T-helper 17 cell (primary cell): Measurements from ENCODE around the gene UBA1. TPM values are rescaled to one million over a fixed set of nuclear protein-coding genes. Genes with fewer than 3 reads are reported as not detected.
A peak's percentile ranks its signal among the peaks of the same experiment; 100 is the strongest.

Source experiments
- ATAC-seq: fragments of 150-1000 bp; cut with Tn5 transposase; 2 replicates; pipeline ENCODE4 v1.10.0; 2021; ENCODE audit warnings: mild to moderate bottlenecking, moderate library complexity
- DNase-seq, 3 donors: peaks; one replicate each; pipeline versions ENCODE4 v3.0.0 to v3.0.0-alpha.2; 2020 to 2021
- H3K9me3 ChIP-seq: one replicate; pipeline ENCODE4 v1.7.0; 2013; ENCODE audit warnings: low read length, mild to moderate bottlenecking; ENCODE audit not compliant: control insufficient read depth, poor library complexity, severe bottlenecking
- H3K27ac Mint-ChIP-seq: one replicate; pipeline ENCODE4 v1.8.0; 2022; ENCODE audit warnings: mild to moderate bottlenecking, moderate library complexity, mixed read lengths
- H3K27me3 Mint-ChIP-seq: one replicate; pipeline ENCODE4 v1.8.0; 2022; ENCODE audit warnings: mixed read lengths
- H3K36me3 Mint-ChIP-seq: one replicate; pipeline ENCODE4 v1.8.0; 2022; ENCODE audit warnings: low read depth, mixed read lengths
- H3K4me1 Mint-ChIP-seq: one replicate; pipeline ENCODE4 v1.8.0; 2022; ENCODE audit warnings: mild to moderate bottlenecking, mixed read lengths
- H3K4me3 Mint-ChIP-seq: one replicate; pipeline ENCODE4 v1.8.0; 2022; ENCODE audit warnings: mild to moderate bottlenecking, moderate library complexity, mixed read lengths
- total RNA-seq, 4 donors: library from RNA in 2 of 4; stranded (reverse) in 2 of 4; gene quantifications; one replicate each; pipeline ENCODE4 v1.2.3 and lab custom pipeline; 2022 to 2026

Gene UBA1
- total RNA-seq, 2 donors from 2014 or later, result 109 to 112 TPM

- Mint-ChIP-seq H3K4me1 (peaks cover 2% of the 10 kb centered on the region), H3K4me3 (no peak overlapping the region), H3K27me3 (no peaks in the 10 kb centered on the region), H3K27ac (no peak overlapping the region), H3K36me3 (no peaks in the 10 kb centered on the region)
- no peaks in the 10 kb centered on the region for H3K9me3 ChIP-seq
- ATAC-seq (no peak), DNase-seq (no peak)
Observed at GRCh38 chrX:47158781-47159180, 34.8 kb upstream of the UBA1 start.

- no peaks in the 10 kb centered on the region for H3K36me3 Mint-ChIP-seq
Observed at GRCh38 chrX:47160781-47161180, 32.8 kb upstream of the UBA1 start.

GRCh38 chrX:47162927-47163583, 30.6 kb upstream of the UBA1 start:
- no peak overlapping the region for H3K27ac Mint-ChIP-seq
- ATAC-seq (no peak), DNase-seq (no peak)
- no peak overlapping the region for H3K4me3 Mint-ChIP-seq
- H3K27me3 Mint-ChIP-seq, result no peaks in the 10 kb centered on the region
- peaks cover 2% of the 10 kb centered on the region for H3K4me1 Mint-ChIP-seq
- no peaks in the 10 kb centered on the region for H3K9me3 ChIP-seq
- H3K36me3 Mint-ChIP-seq, result no peaks in the 10 kb centered on the region

More at GRCh38 chrX:47160781-47161180, 32.8 kb upstream of the UBA1 start:
- no peak for DNase-seq
- no peak for ATAC-seq
- H3K27ac Mint-ChIP-seq, result no peak overlapping the region
- H3K4me1 Mint-ChIP-seq, result peaks cover 2% of the 10 kb centered on the region
- H3K27me3 Mint-ChIP-seq, result no peaks in the 10 kb centered on the region
- H3K4me3 Mint-ChIP-seq, result no peak overlapping the region
- H3K9me3 ChIP-seq, result no peaks in the 10 kb centered on the region

- H3K36me3 Mint-ChIP-seq, result no peaks in the 10 kb centered on the region
- no peaks in the 10 kb centered on the region for H3K27me3 Mint-ChIP-seq
- ATAC-seq (no peak), DNase-seq (no peak)
- no peak overlapping the region for H3K27ac Mint-ChIP-seq
- peaks cover 2% of the 10 kb centered on the region for H3K4me1 Mint-ChIP-seq
- H3K9me3 ChIP-seq, result no peaks in the 10 kb centered on the region
- H3K4me3 Mint-ChIP-seq, result no peak overlapping the region
Observed at GRCh38 chrX:47164420-47164819, 29.2 kb upstream of the UBA1 start.

GRCh38 chrX:47166126-47166525, 27.5 kb upstream of the UBA1 start:
- Mint-ChIP-seq H3K27ac (no peak overlapping the region), H3K4me3 (no peak overlapping the region)

GRCh38 chrX:47168495-47169073, 25.0 kb upstream of the UBA1 start:
- ATAC-seq (no peak), DNase-seq (no peak)
- no peaks in the 10 kb centered on the region for H3K27me3 Mint-ChIP-seq
- no peak overlapping the region for H3K4me3 Mint-ChIP-seq
- peaks cover 2% of the 10 kb centered on the region for H3K36me3 Mint-ChIP-seq
- H3K9me3 ChIP-seq, result no peaks in the 10 kb centered on the region
- no peaks in the 10 kb centered on the region for H3K4me1 Mint-ChIP-seq
- peak overlapping the region; percentile 11 for H3K27ac Mint-ChIP-seq

More at GRCh38 chrX:47166126-47166525, 27.5 kb upstream of the UBA1 start:
- H3K36me3 Mint-ChIP-seq, result no peaks in the 10 kb centered on the region
- no peaks in the 10 kb centered on the region for H3K9me3 ChIP-seq
- DNase-seq (no peak), ATAC-seq (no peak)
- no peaks in the 10 kb centered on the region for H3K27me3 Mint-ChIP-seq
- peaks cover 2% of the 10 kb centered on the region for H3K4me1 Mint-ChIP-seq

- H3K4me1 Mint-ChIP-seq, result no peaks in the 10 kb centered on the region
- H3K27ac Mint-ChIP-seq, result peak overlapping the region; percentile 11
Observed at GRCh38 chrX:47169273-47169672, 24.4 kb upstream of the UBA1 start.

GRCh38 chrX:47169726-47170515, 23.7 kb upstream of the UBA1 start:
- H3K4me3 Mint-ChIP-seq, result no peak overlapping the region
- no peak overlapping the region for H3K27ac Mint-ChIP-seq
- DNase-seq, result no peak

More at GRCh38 chrX:47169273-47169672, 24.4 kb upstream of the UBA1 start:
- H3K9me3 ChIP-seq, result no peaks in the 10 kb centered on the region
- H3K36me3 Mint-ChIP-seq, result peaks cover 2% of the 10 kb centered on the region
- no peak for ATAC-seq
- no peak overlapping the region for H3K4me3 Mint-ChIP-seq
- DNase-seq, result no peak
- H3K27me3 Mint-ChIP-seq, result no peaks in the 10 kb centered on the region

GRCh38 chrX:47170861-47171692, 22.6 kb upstream of the UBA1 start:
- H3K27me3 Mint-ChIP-seq, result no peaks in the 10 kb centered on the region
- H3K27ac Mint-ChIP-seq, result no peak overlapping the region
- peaks cover 2% of the 10 kb centered on the region for H3K36me3 Mint-ChIP-seq
- H3K4me1 Mint-ChIP-seq, result no peaks in the 10 kb centered on the region
- no peak overlapping the region for H3K4me3 Mint-ChIP-seq
- DNase-seq (no peak), ATAC-seq (no peak)
- no peaks in the 10 kb centered on the region for H3K9me3 ChIP-seq

More at GRCh38 chrX:47169726-47170515, 23.7 kb upstream of the UBA1 start:
- no peaks in the 10 kb centered on the region for H3K9me3 ChIP-seq
- ATAC-seq, result no peak
- Mint-ChIP-seq H3K4me1 (no peaks in the 10 kb centered on the region), H3K36me3 (peaks cover 2% of the 10 kb centered on the region), H3K27me3 (no peaks in the 10 kb centered on the region)

- no peak for DNase-seq
- peaks cover 6% of the 10 kb centered on the region for H3K36me3 Mint-ChIP-seq
- H3K9me3 ChIP-seq, result no peaks in the 10 kb centered on the region
- H3K27ac Mint-ChIP-seq, result no peak overlapping the region
- no peaks in the 10 kb centered on the region for H3K4me1 Mint-ChIP-seq
- no peak for ATAC-seq
- H3K27me3 Mint-ChIP-seq, result no peaks in the 10 kb centered on the region
- H3K4me3 Mint-ChIP-seq, result no peak overlapping the region
Observed at GRCh38 chrX:47171996-47172395, 21.6 kb upstream of the UBA1 start.

- H3K4me1 Mint-ChIP-seq, result no peaks in the 10 kb centered on the region
- no peak for DNase-seq
- H3K9me3 ChIP-seq, result no peaks in the 10 kb centered on the region
- H3K27ac Mint-ChIP-seq, result peak overlapping the region; percentile 19
- no peak overlapping the region for H3K4me3 Mint-ChIP-seq
- H3K27me3 Mint-ChIP-seq, result no peaks in the 10 kb centered on the region
- peaks cover 6% of the 10 kb centered on the region for H3K36me3 Mint-ChIP-seq
- ATAC-seq, result no peak
Observed at GRCh38 chrX:47172549-47172948, 21.1 kb upstream of the UBA1 start.

- H3K27ac Mint-ChIP-seq, result peak overlapping the region; percentile 19
- H3K4me3 Mint-ChIP-seq, result peak overlapping the region; percentile 15
- DNase-seq (no peak), ATAC-seq (no peak)
- peaks cover 6% of the 10 kb centered on the region for H3K36me3 Mint-ChIP-seq
- H3K9me3 ChIP-seq, result no peaks in the 10 kb centered on the region
- H3K27me3 Mint-ChIP-seq, result no peaks in the 10 kb centered on the region
- H3K4me1 Mint-ChIP-seq, result no peaks in the 10 kb centered on the region
Observed at GRCh38 chrX:47172971-47173792, 20.4 kb upstream of the UBA1 start.
